Urothelium cell line (cell line): ENCODE measurements around the gene AGPAT3.
"Not testable (repeated sequence)": the region's sequence is repeated elsewhere in the genome, so short reads cannot be mapped to it uniquely, and the experiment has no call there.

Experiments used
- DNase-seq: peaks from one replicate; pipeline ENCODE4 v3.0.0; 2011; ENCODE audit warnings: low spot score, mixed read lengths
- FAIRE-seq: peaks from 2 replicates; lab custom pipeline; 2011; peaks lifted over from hg19 to GRCh38; lab: Jason Lieb, UNC

Gene AGPAT3

GRCh38 chr21:43881283-43881682 lies 16.3 kb downstream of the AGPAT3 start:
- FAIRE-seq = no peak
- no peak for DNase-seq

GRCh38 chr21:43881935-43882334 lies 16.9 kb downstream of the AGPAT3 start:
- no peak for FAIRE-seq
- no peak for DNase-seq

GRCh38 chr21:43882952-43883545 lies 18.0 kb downstream of the AGPAT3 start:
- DNase-seq = no peak
- no peak for FAIRE-seq

GRCh38 chr21:43884012-43884860 lies 19.2 kb downstream of the AGPAT3 start:
- DNase-seq (peak; percentile 36), FAIRE-seq (no peak)

- no peak for FAIRE-seq
Measured at GRCh38 chr21:43884861-43885417, 19.9 kb downstream of the AGPAT3 start.

GRCh38 chr21:43885721-43886120 lies 20.7 kb downstream of the AGPAT3 start:
- DNase-seq (no peak), FAIRE-seq (no peak)

More at GRCh38 chr21:43884861-43885417, 19.9 kb downstream of the AGPAT3 start:
- DNase-seq = no peak

- DNase-seq (no peak), FAIRE-seq (no peak)
Measured at GRCh38 chr21:43886565-43886964, 21.5 kb downstream of the AGPAT3 start.

- no peak for DNase-seq
- FAIRE-seq = no peak
Measured at GRCh38 chr21:43889069-43889468, 24.0 kb downstream of the AGPAT3 start.

GRCh38 chr21:43890042-43890441 lies 25.0 kb downstream of the AGPAT3 start:
- DNase-seq = no peak
- FAIRE-seq = no peak

GRCh38 chr21:43892334-43892733 lies 27.3 kb downstream of the AGPAT3 start:
- no peak for FAIRE-seq
- no peak for DNase-seq

- FAIRE-seq = no peak
- no peak for DNase-seq
Measured at GRCh38 chr21:43892984-43893535, 28.0 kb downstream of the AGPAT3 start.

- no peak for FAIRE-seq
Measured at GRCh38 chr21:43893536-43894205, 28.6 kb downstream of the AGPAT3 start.

GRCh38 chr21:43894206-43894577 lies 29.2 kb downstream of the AGPAT3 start:
- DNase-seq (no peak), FAIRE-seq (no peak)

More at GRCh38 chr21:43893536-43894205, 28.6 kb downstream of the AGPAT3 start:
- DNase-seq = no peak

GRCh38 chr21:43895196-43895595 lies 30.2 kb downstream of the AGPAT3 start:
- FAIRE-seq (no peak), DNase-seq (no peak)

GRCh38 chr21:43896696-43897299 lies 31.8 kb downstream of the AGPAT3 start:
- FAIRE-seq, DNase-seq: not testable (repeated sequence)

- FAIRE-seq = no peak
- no peak for DNase-seq
Measured at GRCh38 chr21:43899307-43900077, 34.5 kb downstream of the AGPAT3 start.

- no peak for FAIRE-seq
Measured at GRCh38 chr21:43900078-43900385, 35.0 kb downstream of the AGPAT3 start.

GRCh38 chr21:43900690-43901089 lies 35.7 kb downstream of the AGPAT3 start:
- no peak for FAIRE-seq

More at GRCh38 chr21:43900078-43900385, 35.0 kb downstream of the AGPAT3 start:
- no peak for DNase-seq

GRCh38 chr21:43902441-43902840 lies 37.4 kb downstream of the AGPAT3 start:
- DNase-seq = no peak
- FAIRE-seq = no peak

More at GRCh38 chr21:43900690-43901089, 35.7 kb downstream of the AGPAT3 start:
- DNase-seq = no peak
